K562 (cell line): ENCODE data around the gene SLC9A3. TPM values are rescaled to one million over a fixed set of nuclear protein-coding genes. Genes with fewer than 3 reads are reported as not detected.

Source experiments
- ATAC-seq: fragments of 200-7000 bp; cut with Tn5 transposase; 3 replicates; pipeline ENCODE4 v1.9.1; 2020; ENCODE audit warnings: moderate library complexity
- BruUV-seq: library from RNA; stranded (reverse); fragments of 400-500 nt; replicated peaks from 2 replicates; lab custom pipeline; 2021; lab: Mats Ljungman, UMichigan
- CTCF ChIA-PET: fragments of 300-600 bp; formaldehyde crosslinking; extraction: SDS; loops from one replicate; lab custom pipeline; 2021; ENCODE audit warnings: low intra/inter-chr PET ratio; lab: Yijun Ruan, JAX
- POLR2A ChIA-PET: fragments of 300-600, 350-650 bp; sonication (Branson Sonifier 250); formaldehyde crosslinking; extraction: SDS; loops from one replicate; lab custom pipeline; 2021; ENCODE audit warnings: antibody characterized with exemption, inconsistent platforms; lab: Yijun Ruan, JAX
- DNase-seq, 4 experiments: peaks; one replicate each; pipeline versions ENCODE4 v3.0.0 to v3.0.0-alpha.2; 2011 to 2018; ENCODE audit warnings: low spot score in 3 of 4, mixed read lengths in 3 of 4; ENCODE audit errors: extremely low read depth in 1 of 4
- FAIRE-seq: peaks from 2 replicates; lab custom pipeline; 2011; peaks lifted over from hg19 to GRCh38; lab: Jason Lieb, UNC
- H2AFZ ChIP-seq: 2 replicates; pipeline ENCODE4 v1.6.0; 2011; ENCODE audit warnings: low read depth, low read length, control low read depth, inconsistent platforms
- H3K27ac ChIP-seq: fragments of 200-600 bp; 3 replicates; pipeline ENCODE4 v1.8.0; 2011; ENCODE audit warnings: low read depth, mild to moderate bottlenecking, control low read depth, inconsistent platforms, low read length, moderate library complexity, mixed read lengths; ENCODE audit errors: extremely low read depth
- H3K27me3 ChIP-seq, 2 experiments: fragments of 300-600 bp in 1 of 2; 2 replicates in 1 of 2; 3 replicates in 1 of 2; pipeline versions ENCODE4 v1.6.0 to v1.8.0; 2011; ENCODE audit warnings: inconsistent platforms in 2 of 2, low read length in 2 of 2, mild to moderate bottlenecking in 1 of 2, mixed read lengths in 1 of 2, moderate library complexity in 1 of 2; ENCODE audit not compliant: control insufficient read depth in 2 of 2, insufficient read depth in 2 of 2
- H3K36me3 ChIP-seq: fragments of 300-600 bp; 3 replicates; pipeline ENCODE4 v1.8.0; 2011; ENCODE audit warnings: mild to moderate bottlenecking, low read length, inconsistent platforms; ENCODE audit not compliant: control insufficient read depth, insufficient read depth
- H3K4me1 ChIP-seq, 2 experiments: fragments of 200-600 bp in 1 of 2; replicated peaks in 1 of 2; 2 replicates in 1 of 2; 3 replicates in 1 of 2; pipeline versions ENCODE4 v1.5.1 to v1.8.0; 2011; ENCODE audit warnings: inconsistent platforms in 2 of 2, low read length in 2 of 2, mild to moderate bottlenecking in 1 of 2, mixed read lengths in 1 of 2, moderate library complexity in 1 of 2; ENCODE audit not compliant: control insufficient read depth in 2 of 2, insufficient read depth in 2 of 2
- H3K4me2 ChIP-seq: 2 replicates; pipeline ENCODE4 v1.6.1; 2011; ENCODE audit warnings: low read length, control low read depth, inconsistent platforms, mixed read lengths; ENCODE audit not compliant: insufficient read depth
- H3K4me3 ChIP-seq: fragments of 200-600 bp; sonication (generic), shearing (Covaris generic); 2 replicates; pipeline ENCODE4 v1.5.1; 2016; ENCODE audit warnings: control low read depth, inconsistent platforms
- H3K79me2 ChIP-seq: fragments of 200-600 bp; 3 replicates; pipeline ENCODE4 v1.8.0; 2011; ENCODE audit warnings: low read length, inconsistent platforms; ENCODE audit not compliant: control insufficient read depth, insufficient read depth
- H3K9ac ChIP-seq, 2 experiments: 2 replicates each; pipeline versions ENCODE4 v1.6.0 to v1.6.1; 2011; ENCODE audit warnings: low read depth in 2 of 2, low read length in 2 of 2, control low read depth in 1 of 2, inconsistent platforms in 1 of 2, mild to moderate bottlenecking in 1 of 2, mixed read lengths in 1 of 2; ENCODE audit not compliant: insufficient read depth in 1 of 2
- H3K9me1 ChIP-seq: one replicate; pipeline ENCODE4 v1.6.0; 2011; ENCODE audit warnings: inconsistent platforms, mild to moderate bottlenecking, low read length, moderate library complexity; ENCODE audit not compliant: control insufficient read depth, insufficient read depth
- H3K9me3 ChIP-seq: replicated peaks from 2 replicates; pipeline ENCODE4 v1.5.1; 2011; ENCODE audit warnings: low read depth, low read length, inconsistent platforms; ENCODE audit not compliant: control insufficient read depth, insufficient read depth
- H4K20me1 ChIP-seq: replicated peaks from 2 replicates; pipeline ENCODE4 v1.6.1; 2011; ENCODE audit warnings: low read length, inconsistent platforms, mixed read lengths; ENCODE audit not compliant: control insufficient read depth, insufficient read depth
- HMGN3 ChIP-seq: IDR thresholded peaks from 2 replicates; pipeline ENCODE4 v1.6.1; 2011; ENCODE audit warnings: borderline replicate concordance, low read depth, mild to moderate bottlenecking, mixed read lengths, low read length; ENCODE audit not compliant: insufficient read length; ENCODE audit errors: extremely low read depth
- JUND ChIP-seq, 2 experiments: IDR thresholded peaks; 2 replicates in 1 of 2; 3 replicates in 1 of 2; pipeline ENCODE4 v1.6.1; 2011; ENCODE audit warnings: borderline replicate concordance in 2 of 2, low read depth in 2 of 2, low read length in 2 of 2, improper control_type of control experiment in 1 of 2, missing biosample characterization in 1 of 2, missing genetic modification characterization in 1 of 2, missing genetic modification reagents in 1 of 2
- KLF10 ChIP-seq: fragments of 250-450 bp; sonication (Bioruptor Pico); IDR thresholded peaks from 2 replicates; pipeline ENCODE4 v1.6.1; 2021; ENCODE audit warnings: matching md5 sums
- MTA2 ChIP-seq: fragments of 450-650 bp; IDR thresholded peaks from 2 replicates; pipeline ENCODE4 v1.6.1; 2016; ENCODE audit warnings: low read depth
- NUFIP1 ChIP-seq: fragments of 450-650 bp; IDR thresholded peaks from 2 replicates; pipeline ENCODE4 v1.6.1; 2018; ENCODE audit not compliant: partially characterized antibody
- PCBP1 ChIP-seq: fragments of 200-400 bp; formaldehyde crosslinking; IDR thresholded peaks from 2 replicates; pipeline ENCODE4 v1.6.1; 2018; ENCODE audit warnings: mild to moderate bottlenecking, low read depth, low read length; ENCODE audit not compliant: poor library complexity, severe bottlenecking
- ZNF165 ChIP-seq: fragments of 250-450 bp; sonication (Bioruptor Pico); IDR thresholded peaks from 2 replicates; pipeline ENCODE4 v1.4.0; 2020; ENCODE audit warnings: borderline replicate concordance
- WGBS: fragments of 100-300 bp; shearing (Covaris generic); methylation state at CpG from one replicate; pipeline ENCODE4 v1.1.6; 2016; ENCODE audit warnings: low coverage, mixed read lengths; ENCODE audit not compliant: insufficient coverage; ENCODE audit errors: missing lambda C conversion rate; 5-methylcytosine and 5-hydroxymethylcytosine counted together
- in situ Hi-C: fragments of 300-500 bp; cut with MboI; formaldehyde crosslinking; loops from 4 replicates; pipeline ENCODE4 v1.15.0; 2018; ENCODE audit warnings: inconsistent platforms, mixed read lengths
- intact Hi-C: fragments of 100-400 bp; cut with micrococcal nuclease; formaldehyde crosslinking; loops from 2 replicates; pipeline ENCODE4 v1.14.2; 2022
- polyA plus RNA-seq, 8 experiments: library from polyadenylated mRNA; depleted of rRNA in 4 of 8; stranded (reverse) in 5 of 8; unstranded in 3 of 8; fragments of >200 nt; fragmentation: Nextera tagmentation in 2 of 8; fragmentation: Illumina TruSeq in 1 of 8; extraction: Ambion mirVana in 2 of 8; extraction: Trizol in 1 of 8; gene quantifications; 2 replicates each; pipeline versions ENCODE4 v1.2.1 to v1.2.3, GENCODE V29; 2011 to 2014; ENCODE audit warnings: inconsistent platforms in 1 of 8, missing spikeins in 1 of 8
- total RNA-seq, 7 experiments: library from RNA; depleted of rRNA in 6 of 7; stranded (reverse); fragments of >200 nt in 6 of 7; fragmentation: Illumina TruSeq in 2 of 7; extraction: Trizol in 2 of 7; gene quantifications; 2 replicates each; pipeline versions ENCODE4 v1.2.1 to v1.2.3, GENCODE V29; 2011 to 2021; ENCODE audit warnings: low replicate concordance in 1 of 7
- TF ChIP-seq, protein P1 (sequence below): fragments of 250-450 bp; sonication (Bioruptor Pico); IDR thresholded peaks from 2 replicates; pipeline ENCODE4 v1.5.0; 2020; ENCODE audit warnings: mild to moderate bottlenecking
- TF ChIP-seq, protein P2 (sequence below): fragments of 250-450 bp; sonication (Bioruptor Pico); IDR thresholded peaks from 2 replicates; pipeline ENCODE4 v1.4.0; 2020; ENCODE audit warnings: mild to moderate bottlenecking, moderate library complexity
- TF ChIP-seq, protein P3 (sequence below), 2 experiments: IDR thresholded peaks; 2 replicates each; pipeline ENCODE4 v1.6.1; 2012; ENCODE audit warnings: improper control_type of control experiment in 2 of 2, low read depth in 2 of 2, low read length in 2 of 2, borderline replicate concordance in 1 of 2
- TF ChIP-seq, protein P4 (sequence below), 2 experiments: IDR thresholded peaks; 2 replicates each; pipeline ENCODE4 v1.6.1; 2011; ENCODE audit warnings: borderline replicate concordance in 1 of 2, control low read depth in 1 of 2, low read depth in 1 of 2, low read length in 1 of 2, mild to moderate bottlenecking in 1 of 2, mixed read lengths in 1 of 2, moderate library complexity in 1 of 2; ENCODE audit not compliant: insufficient read depth in 1 of 2, insufficient read length in 1 of 2, poor library complexity in 1 of 2, severe bottlenecking in 1 of 2; ENCODE audit errors: extremely low read depth in 1 of 2

SLC9A3 gene
- total and polyA plus RNA-seq, 9 of the 15 experiments (the other 6 are each of a cell fraction or from before 2014, with no cell fraction given), result 1.5 to 5.8 (median 3.7) TPM; not detected in 2

DNA sequence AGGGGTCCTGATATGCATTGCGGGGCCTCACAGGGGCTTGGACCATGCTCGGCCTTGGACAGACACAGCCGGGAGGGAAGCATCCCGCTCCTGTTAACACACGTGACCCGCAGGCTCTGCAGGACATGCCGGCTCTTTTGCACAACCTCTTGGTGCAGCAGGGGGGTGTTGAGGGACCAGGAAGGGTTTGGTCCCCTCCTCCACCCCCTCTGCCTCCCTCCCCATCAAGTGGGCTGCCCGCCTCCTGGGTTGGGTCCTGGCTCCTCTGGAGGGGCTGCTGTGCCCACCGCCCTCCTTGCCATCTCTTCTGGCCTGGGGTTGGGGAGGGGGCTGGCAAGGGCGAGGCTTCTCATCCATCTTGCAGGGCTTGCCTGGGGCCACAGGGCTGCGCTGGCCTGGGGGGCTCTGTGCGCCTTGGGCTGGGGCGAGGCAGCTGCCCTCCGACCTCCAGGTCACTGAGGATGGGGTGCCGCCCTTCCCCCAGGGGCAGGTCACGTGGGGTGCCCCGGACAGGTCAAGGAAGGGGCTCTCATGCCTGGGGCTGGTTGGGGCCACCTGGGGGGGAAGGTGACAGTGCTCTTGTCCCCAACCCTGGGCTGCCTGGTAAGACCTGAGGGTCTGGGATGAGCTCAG, 16.8 kb upstream of the SLC9A3 start:
- Histone ChIP-seq H3K27me3 (peaks cover 38 to 67% of the 10 kb centered on the region in 2 experiments; a peak in 4 of 5 replicates), H3K9ac (no peak overlapping the region), H4K20me1 (peaks cover 28% of the 10 kb centered on the region), H3K9me1 (no peaks in the 10 kb centered on the region), H3K36me3 (no peaks in the 10 kb centered on the region), H3K4me1 (peaks cover 0 to 64% of the 10 kb centered on the region in 2 experiments; a peak in 2 of 5 replicates), H3K9me3 (no peaks in the 10 kb centered on the region), H3K4me3 (no peak overlapping the region), H2AFZ (no peak overlapping the region), H3K27ac (no peak overlapping the region), H3K79me2 (no peaks in the 10 kb centered on the region), H3K4me2 (no peak overlapping the region)
- FAIRE-seq (no peak), ATAC-seq (peak; percentile 3; the same call in 1 of the 3 replicates), DNase-seq (no peak)
- no TSS peak for BruUV-seq
- intact Hi-C loops, result no loop called here
- CTCF ChIA-PET, result no interaction called here
- in situ Hi-C loops, result no loop called here
- WGBS, result 6% methylated on average over 13 of the region's 17 CpGs
- POLR2A ChIA-PET, result interaction anchor here (0.6 to 0.7 kb wide), 3 partner anchors 13 to 63 kb away, joined by 3 read pairs; no protein-coding TSS in a partner anchor
- TF ChIP-seq, protein P1, sequence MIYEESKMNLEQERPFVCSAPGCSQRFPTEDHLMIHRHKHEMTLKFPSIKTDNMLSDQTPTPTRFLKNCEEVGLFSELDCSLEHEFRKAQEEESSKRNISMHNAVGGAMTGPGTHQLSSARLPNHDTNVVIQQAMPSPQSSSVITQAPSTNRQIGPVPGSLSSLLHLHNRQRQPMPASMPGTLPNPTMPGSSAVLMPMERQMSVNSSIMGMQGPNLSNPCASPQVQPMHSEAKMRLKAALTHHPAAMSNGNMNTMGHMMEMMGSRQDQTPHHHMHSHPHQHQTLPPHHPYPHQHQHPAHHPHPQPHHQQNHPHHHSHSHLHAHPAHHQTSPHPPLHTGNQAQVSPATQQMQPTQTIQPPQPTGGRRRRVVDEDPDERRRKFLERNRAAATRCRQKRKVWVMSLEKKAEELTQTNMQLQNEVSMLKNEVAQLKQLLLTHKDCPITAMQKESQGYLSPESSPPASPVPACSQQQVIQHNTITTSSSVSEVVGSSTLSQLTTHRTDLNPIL (CRISPR knock-in tag), result no peak
- TF ChIP-seq HMGN3 (no peak), MTA2 (no peak), JUND (IDR thresholded peaks at IDR 0.05; ENCODE audit: borderline replicate concordance, low read depth, low read length) (no peak), JUND (tag; IDR thresholded peaks at IDR 0.05; ENCODE audit: borderline replicate concordance, low read depth, low read length) (no peak), KLF10 (CRISPR knock-in tag) (no peak), ZNF165 (no peak), NUFIP1 (no peak), PCBP1 (no peak)
- TF ChIP-seq, protein P2, sequence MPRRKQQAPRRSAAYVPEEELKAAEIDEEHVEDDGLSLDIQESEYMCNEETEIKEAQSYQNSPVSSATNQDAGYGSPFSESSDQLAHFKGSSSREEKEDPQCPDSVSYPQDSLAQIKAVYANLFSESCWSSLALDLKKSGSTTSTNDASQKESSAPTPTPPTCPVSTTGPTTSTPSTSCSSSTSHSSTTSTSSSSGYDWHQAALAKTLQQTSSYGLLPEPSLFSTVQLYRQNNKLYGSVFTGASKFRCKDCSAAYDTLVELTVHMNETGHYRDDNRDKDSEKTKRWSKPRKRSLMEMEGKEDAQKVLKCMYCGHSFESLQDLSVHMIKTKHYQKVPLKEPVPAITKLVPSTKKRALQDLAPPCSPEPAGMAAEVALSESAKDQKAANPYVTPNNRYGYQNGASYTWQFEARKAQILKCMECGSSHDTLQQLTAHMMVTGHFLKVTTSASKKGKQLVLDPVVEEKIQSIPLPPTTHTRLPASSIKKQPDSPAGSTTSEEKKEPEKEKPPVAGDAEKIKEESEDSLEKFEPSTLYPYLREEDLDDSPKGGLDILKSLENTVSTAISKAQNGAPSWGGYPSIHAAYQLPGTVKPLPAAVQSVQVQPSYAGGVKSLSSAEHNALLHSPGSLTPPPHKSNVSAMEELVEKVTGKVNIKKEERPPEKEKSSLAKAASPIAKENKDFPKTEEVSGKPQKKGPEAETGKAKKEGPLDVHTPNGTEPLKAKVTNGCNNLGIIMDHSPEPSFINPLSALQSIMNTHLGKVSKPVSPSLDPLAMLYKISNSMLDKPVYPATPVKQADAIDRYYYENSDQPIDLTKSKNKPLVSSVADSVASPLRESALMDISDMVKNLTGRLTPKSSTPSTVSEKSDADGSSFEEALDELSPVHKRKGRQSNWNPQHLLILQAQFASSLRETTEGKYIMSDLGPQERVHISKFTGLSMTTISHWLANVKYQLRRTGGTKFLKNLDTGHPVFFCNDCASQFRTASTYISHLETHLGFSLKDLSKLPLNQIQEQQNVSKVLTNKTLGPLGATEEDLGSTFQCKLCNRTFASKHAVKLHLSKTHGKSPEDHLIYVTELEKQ (CRISPR knock-in tag), result no peak
- TF ChIP-seq, protein P3, sequence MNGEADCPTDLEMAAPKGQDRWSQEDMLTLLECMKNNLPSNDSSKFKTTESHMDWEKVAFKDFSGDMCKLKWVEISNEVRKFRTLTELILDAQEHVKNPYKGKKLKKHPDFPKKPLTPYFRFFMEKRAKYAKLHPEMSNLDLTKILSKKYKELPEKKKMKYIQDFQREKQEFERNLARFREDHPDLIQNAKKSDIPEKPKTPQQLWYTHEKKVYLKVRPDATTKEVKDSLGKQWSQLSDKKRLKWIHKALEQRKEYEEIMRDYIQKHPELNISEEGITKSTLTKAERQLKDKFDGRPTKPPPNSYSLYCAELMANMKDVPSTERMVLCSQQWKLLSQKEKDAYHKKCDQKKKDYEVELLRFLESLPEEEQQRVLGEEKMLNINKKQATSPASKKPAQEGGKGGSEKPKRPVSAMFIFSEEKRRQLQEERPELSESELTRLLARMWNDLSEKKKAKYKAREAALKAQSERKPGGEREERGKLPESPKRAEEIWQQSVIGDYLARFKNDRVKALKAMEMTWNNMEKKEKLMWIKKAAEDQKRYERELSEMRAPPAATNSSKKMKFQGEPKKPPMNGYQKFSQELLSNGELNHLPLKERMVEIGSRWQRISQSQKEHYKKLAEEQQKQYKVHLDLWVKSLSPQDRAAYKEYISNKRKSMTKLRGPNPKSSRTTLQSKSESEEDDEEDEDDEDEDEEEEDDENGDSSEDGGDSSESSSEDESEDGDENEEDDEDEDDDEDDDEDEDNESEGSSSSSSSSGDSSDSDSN (IDR thresholded peaks at IDR 0.05; ENCODE audit: borderline replicate concordance in 1 of 2, low read depth in 2 of 2, low read length in 2 of 2), result no peak
- TF ChIP-seq, protein P4, sequence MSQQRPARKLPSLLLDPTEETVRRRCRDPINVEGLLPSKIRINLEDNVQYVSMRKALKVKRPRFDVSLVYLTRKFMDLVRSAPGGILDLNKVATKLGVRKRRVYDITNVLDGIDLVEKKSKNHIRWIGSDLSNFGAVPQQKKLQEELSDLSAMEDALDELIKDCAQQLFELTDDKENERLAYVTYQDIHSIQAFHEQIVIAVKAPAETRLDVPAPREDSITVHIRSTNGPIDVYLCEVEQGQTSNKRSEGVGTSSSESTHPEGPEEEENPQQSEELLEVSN (IDR thresholded peaks at IDR 0.05; ENCODE audit: borderline replicate concordance in 1 of 2, extremely low read depth in 1 of 2, insufficient read depth in 1 of 2, insufficient read length in 1 of 2, low read depth in 1 of 2, low read length in 1 of 2, poor library complexity in 1 of 2, severe bottlenecking in 1 of 2), result peak in 1 of 2 experiments; percentile 75
